ENCODE data around the gene SPINT2. TPM values are rescaled to one million over a fixed set of nuclear protein-coding genes. Genes with fewer than 3 reads are reported as not detected.

SPINT2 gene
- total RNA-seq, 1 donor from 2014 or later, result 277 TPM

- peak within 1 kb of the TSS; percentile 67 for H3K4me3 Mint-ChIP-seq
- peaks cover 24% of the 10 kb centered on the region for H3K27me3 Mint-ChIP-seq (ENCODE audit: low read depth)
- H3K9me3 Mint-ChIP-seq, result no peaks in the 10 kb centered on the region
- H3K4me1 Mint-ChIP-seq, result peaks cover 21% of the 10 kb centered on the region
- no peak for TF ChIP-seq CTCF (IDR thresholded peaks at IDR 0.05; ENCODE audit: unreplicated experiment)
- H3K36me3 Mint-ChIP-seq, result no peaks in the 10 kb centered on the region
- peak within 1 kb of the TSS; percentile 87 for H3K27ac Mint-ChIP-seq
- DNase-seq (ENCODE audit: low spot score in 2 of 2, unreplicated experiment in 2 of 2), result peak; percentile 87 to 90
These were observed 51.5 kb downstream of the SPINT2 start, which contains the start of gene YIF1B for GRCh38 chr19:38315657-38316476. Gene YIF1B (minus strand): TSS chr19:38315947. CDS start chr19:38315917, 30 bp downstream.

GRCh38 chr19:38316477-38317067 is 52.2 kb downstream of the SPINT2 start:
- Mint-ChIP-seq H3K27me3 (ENCODE audit: low read depth) (peaks cover 31% of the 10 kb centered on the region), H3K36me3 (no peaks in the 10 kb centered on the region), H3K4me1 (peaks cover 23% of the 10 kb centered on the region), H3K9me3 (no peaks in the 10 kb centered on the region), H3K4me3 (peak overlapping the region; percentile 67), H3K27ac (peak overlapping the region; percentile 61)
- TF ChIP-seq CTCF (IDR thresholded peaks at IDR 0.05; ENCODE audit: unreplicated experiment), result no peak
- no peak for DNase-seq (ENCODE audit: low spot score in 2 of 2, unreplicated experiment in 2 of 2)

- H3K9me3 Mint-ChIP-seq, result no peaks in the 10 kb centered on the region
- H3K36me3 Mint-ChIP-seq, result no peaks in the 10 kb centered on the region
- no peak for DNase-seq (ENCODE audit: low spot score in 2 of 2, unreplicated experiment in 2 of 2)
- H3K4me1 Mint-ChIP-seq, result peaks cover 29% of the 10 kb centered on the region
- peak overlapping the region; percentile 40 for H3K4me3 Mint-ChIP-seq
- TF ChIP-seq CTCF (IDR thresholded peaks at IDR 0.05; ENCODE audit: unreplicated experiment), result no peak
- no peak overlapping the region for H3K27ac Mint-ChIP-seq
- peaks cover 33% of the 10 kb centered on the region for H3K27me3 Mint-ChIP-seq (ENCODE audit: low read depth)
These were observed 52.8 kb downstream of the SPINT2 start for GRCh38 chr19:38317104-38317612.

- no peaks in the 10 kb centered on the region for H3K36me3 Mint-ChIP-seq
These were observed 54.3 kb downstream of the SPINT2 start for GRCh38 chr19:38318660-38319059.

More at GRCh38 chr19:38318660-38319059, 54.3 kb downstream of the SPINT2 start:
- no peak overlapping the region for H3K27ac Mint-ChIP-seq
- no peak for DNase-seq (ENCODE audit: low spot score in 2 of 2, unreplicated experiment in 2 of 2)
- no peak for TF ChIP-seq CTCF (IDR thresholded peaks at IDR 0.05; ENCODE audit: unreplicated experiment)
- peaks cover 33% of the 10 kb centered on the region for H3K27me3 Mint-ChIP-seq (ENCODE audit: low read depth)
- H3K9me3 Mint-ChIP-seq, result no peaks in the 10 kb centered on the region
- peak overlapping the region; percentile 22 for H3K4me3 Mint-ChIP-seq
- peaks cover 29% of the 10 kb centered on the region for H3K4me1 Mint-ChIP-seq

Measured in mesothelial cell of epicardium (in vitro differentiated cells).